Activated T-helper 1 cell treated with anti-CD3 and anti-CD28 coated beads, Interleukin-12 subunit alpha, Interleukin-12 subunit beta, Interleukin-2, Interleukin-4 antibody, amounts not matched to agents 30 ng/mL and 10 ng/mL and 1 ng/mL, durations not matched to agents 14 hours and 24 hours and 36 hours (primary cell): ENCODE data around the gene E2F4. TPM values are rescaled to one million over a fixed set of nuclear protein-coding genes. Genes with fewer than 3 reads are reported as not detected.

Source experiments
- DNase-seq: peaks from one replicate; pipeline ENCODE4 v3.0.0; 2021; ENCODE audit warnings: low spot score
- H3K27ac Mint-ChIP-seq: one replicate; pipeline ENCODE4 v1.8.0; 2021; ENCODE audit warnings: mild to moderate bottlenecking, mixed read lengths
- H3K27me3 Mint-ChIP-seq: one replicate; pipeline ENCODE4 v1.8.0; 2022; ENCODE audit warnings: mild to moderate bottlenecking, moderate library complexity, mixed read lengths; ENCODE audit not compliant: insufficient read depth
- H3K36me3 Mint-ChIP-seq: one replicate; pipeline ENCODE4 v1.8.0; 2021; ENCODE audit warnings: low read depth, mixed read lengths
- H3K4me1 Mint-ChIP-seq: one replicate; pipeline ENCODE4 v1.8.0; 2021; ENCODE audit warnings: low read depth, mixed read lengths
- H3K4me3 Mint-ChIP-seq: one replicate; pipeline ENCODE4 v1.8.0; 2021; ENCODE audit warnings: mild to moderate bottlenecking, moderate library complexity, mixed read lengths
- H3K9me3 Mint-ChIP-seq: one replicate; pipeline ENCODE4 v1.8.0; 2021; ENCODE audit warnings: mixed read lengths
- intact Hi-C: fragments of 100-400 bp; cut with micrococcal nuclease; formaldehyde crosslinking; loops from one replicate; pipeline ENCODE4 v1.15.1; 2024
- total RNA-seq: library from RNA; stranded (reverse); gene quantifications from 2 replicates; pipeline ENCODE4 v1.2.3, GENCODE V29; 2022

E2F4 gene
- total RNA-seq, 1 donor from 2014 or later = 181 TPM

GRCh38 chr16:67192781-67193361, 916 bp downstream of the E2F4 start:
- Mint-ChIP-seq H3K27me3 (no peaks in the 10 kb centered on the region), H3K36me3 (peaks cover 36% of the 10 kb centered on the region), H3K4me1 (peaks cover 51% of the 10 kb centered on the region), H3K4me3 (peak overlapping the region; percentile 95), H3K27ac (peak overlapping the region; percentile 73), H3K9me3 (no peaks in the 10 kb centered on the region)
- DNase-seq = no peak
- intact Hi-C loops = loop anchor here (1.0 to 5.0 kb wide), 5 partner anchors 10 to 164 kb away; partner anchors contain the start of genes CBFB, FHOD1 and MATCAP1

GRCh38 chr16:67193536-67193935, 1.6 kb downstream of the E2F4 start:
- intact Hi-C loops = loop anchor here (5.0 kb wide), 1 partner anchor 119 kb away; no protein-coding TSS in a partner anchor
- H3K36me3 Mint-ChIP-seq = peaks cover 38% of the 10 kb centered on the region
- no peaks in the 10 kb centered on the region for H3K9me3 Mint-ChIP-seq
- H3K4me1 Mint-ChIP-seq = peaks cover 51% of the 10 kb centered on the region
- no peaks in the 10 kb centered on the region for H3K27me3 Mint-ChIP-seq
- DNase-seq = no peak
- peak overlapping the region; percentile 48 for H3K27ac Mint-ChIP-seq
- H3K4me3 Mint-ChIP-seq = peak overlapping the region; percentile 95

GRCh38 chr16:67194260-67194659, 2.3 kb downstream of the E2F4 start:
- H3K27me3 Mint-ChIP-seq = no peaks in the 10 kb centered on the region
- intact Hi-C loops = loop anchor here (5.0 kb wide), 1 partner anchor 118 kb away; no protein-coding TSS in a partner anchor
- H3K4me3 Mint-ChIP-seq = peak overlapping the region; percentile 95
- DNase-seq = no peak
- no peaks in the 10 kb centered on the region for H3K9me3 Mint-ChIP-seq
- peaks cover 38% of the 10 kb centered on the region for H3K36me3 Mint-ChIP-seq
- H3K4me1 Mint-ChIP-seq = peaks cover 51% of the 10 kb centered on the region
- H3K27ac Mint-ChIP-seq = peak overlapping the region; percentile 48

- no peak overlapping the region for H3K27ac Mint-ChIP-seq
- no peak for DNase-seq
- peak overlapping the region; percentile 41 for H3K4me3 Mint-ChIP-seq
- peaks cover 51% of the 10 kb centered on the region for H3K4me1 Mint-ChIP-seq
- H3K9me3 Mint-ChIP-seq = no peaks in the 10 kb centered on the region
- no peaks in the 10 kb centered on the region for H3K27me3 Mint-ChIP-seq
- H3K36me3 Mint-ChIP-seq = peaks cover 46% of the 10 kb centered on the region
- intact Hi-C loops = no loop called here
Observed at GRCh38 chr16:67195676-67196075, 3.7 kb downstream of the E2F4 start.

- Mint-ChIP-seq H3K4me1 (peaks cover 40% of the 10 kb centered on the region), H3K27me3 (no peaks in the 10 kb centered on the region), H3K27ac (peak overlapping the region; percentile 18), H3K36me3 (peaks cover 46% of the 10 kb centered on the region), H3K4me3 (peak overlapping the region; percentile 19), H3K9me3 (no peaks in the 10 kb centered on the region)
- intact Hi-C loops = no loop called here
- no peak for DNase-seq
Observed at GRCh38 chr16:67196881-67197280, 4.9 kb downstream of the E2F4 start.

GRCh38 chr16:67197704-67198103, 5.7 kb downstream of the E2F4 start:
- intact Hi-C loops = no loop called here
- no peaks in the 10 kb centered on the region for H3K27me3 Mint-ChIP-seq
- peaks cover 37% of the 10 kb centered on the region for H3K4me1 Mint-ChIP-seq
- H3K36me3 Mint-ChIP-seq = peaks cover 43% of the 10 kb centered on the region
- H3K4me3 Mint-ChIP-seq = no peak overlapping the region
- DNase-seq = no peak
- no peak overlapping the region for H3K27ac Mint-ChIP-seq
- H3K9me3 Mint-ChIP-seq = no peaks in the 10 kb centered on the region

GRCh38 chr16:67198238-67198734, 6.3 kb downstream of the E2F4 start:
- Mint-ChIP-seq H3K9me3 (no peaks in the 10 kb centered on the region), H3K4me1 (peaks cover 31% of the 10 kb centered on the region), H3K36me3 (peaks cover 41% of the 10 kb centered on the region), H3K27ac (no peak overlapping the region), H3K27me3 (no peaks in the 10 kb centered on the region), H3K4me3 (no peak overlapping the region)
- intact Hi-C loops = no loop called here
- no peak for DNase-seq

GRCh38 chr16:67199011-67199807, 7.3 kb downstream of the E2F4 start, which contains the start of gene ELMO3:
Gene ELMO3 (plus strand): TSS chr16:67199131. CDS start chr16:67199327, 196 bp downstream.
- no peak within 1 kb of the TSS for H3K27ac Mint-ChIP-seq
- intact Hi-C loops = no loop called here
- H3K27me3 Mint-ChIP-seq = no peaks in the 10 kb centered on the region
- H3K4me1 Mint-ChIP-seq = peaks cover 22% of the 10 kb centered on the region
- no peak for DNase-seq
- no peak within 1 kb of the TSS for H3K4me3 Mint-ChIP-seq
- H3K9me3 Mint-ChIP-seq = no peaks in the 10 kb centered on the region
- H3K36me3 Mint-ChIP-seq = peaks cover 35% of the 10 kb centered on the region

GRCh38 chr16:67199808-67200198, 7.8 kb downstream of the E2F4 start:
- H3K4me1 Mint-ChIP-seq = peaks cover 18% of the 10 kb centered on the region
- no peaks in the 10 kb centered on the region for H3K27me3 Mint-ChIP-seq
- no peak overlapping the region for H3K27ac Mint-ChIP-seq
- peaks cover 31% of the 10 kb centered on the region for H3K36me3 Mint-ChIP-seq
- no peaks in the 10 kb centered on the region for H3K9me3 Mint-ChIP-seq
- intact Hi-C loops = no loop called here
- no peak for DNase-seq
- no peak overlapping the region for H3K4me3 Mint-ChIP-seq

- Mint-ChIP-seq H3K27ac (no peak overlapping the region), H3K27me3 (no peaks in the 10 kb centered on the region), H3K4me1 (peaks cover 15% of the 10 kb centered on the region), H3K36me3 (peaks cover 25% of the 10 kb centered on the region), H3K9me3 (no peaks in the 10 kb centered on the region), H3K4me3 (no peak overlapping the region)
- DNase-seq = no peak
- intact Hi-C loops = no loop called here
Observed at GRCh38 chr16:67200491-67200890, 8.5 kb downstream of the E2F4 start.

- H3K36me3 Mint-ChIP-seq = peaks cover 20% of the 10 kb centered on the region
- peaks cover 3% of the 10 kb centered on the region for H3K4me1 Mint-ChIP-seq
- no peak for DNase-seq
- no peak overlapping the region for H3K27ac Mint-ChIP-seq
- H3K27me3 Mint-ChIP-seq = no peaks in the 10 kb centered on the region
- H3K9me3 Mint-ChIP-seq = no peaks in the 10 kb centered on the region
- no peak overlapping the region for H3K4me3 Mint-ChIP-seq
- intact Hi-C loops = no loop called here
Observed at GRCh38 chr16:67201411-67202345, 9.7 kb downstream of the E2F4 start.

- Mint-ChIP-seq H3K4me3 (no peak overlapping the region), H3K9me3 (no peaks in the 10 kb centered on the region), H3K27me3 (no peaks in the 10 kb centered on the region), H3K27ac (no peak overlapping the region), H3K4me1 (no peaks in the 10 kb centered on the region), H3K36me3 (peaks cover 16% of the 10 kb centered on the region)
- intact Hi-C loops = no loop called here
- DNase-seq = no peak
Observed at GRCh38 chr16:67202426-67202825, 10.5 kb downstream of the E2F4 start.
